Measurements from ENCODE around the gene ENDOV.
A peak's percentile ranks its signal among the peaks of the same experiment; 100 is the strongest.

The ENDOV gene

DNA sequence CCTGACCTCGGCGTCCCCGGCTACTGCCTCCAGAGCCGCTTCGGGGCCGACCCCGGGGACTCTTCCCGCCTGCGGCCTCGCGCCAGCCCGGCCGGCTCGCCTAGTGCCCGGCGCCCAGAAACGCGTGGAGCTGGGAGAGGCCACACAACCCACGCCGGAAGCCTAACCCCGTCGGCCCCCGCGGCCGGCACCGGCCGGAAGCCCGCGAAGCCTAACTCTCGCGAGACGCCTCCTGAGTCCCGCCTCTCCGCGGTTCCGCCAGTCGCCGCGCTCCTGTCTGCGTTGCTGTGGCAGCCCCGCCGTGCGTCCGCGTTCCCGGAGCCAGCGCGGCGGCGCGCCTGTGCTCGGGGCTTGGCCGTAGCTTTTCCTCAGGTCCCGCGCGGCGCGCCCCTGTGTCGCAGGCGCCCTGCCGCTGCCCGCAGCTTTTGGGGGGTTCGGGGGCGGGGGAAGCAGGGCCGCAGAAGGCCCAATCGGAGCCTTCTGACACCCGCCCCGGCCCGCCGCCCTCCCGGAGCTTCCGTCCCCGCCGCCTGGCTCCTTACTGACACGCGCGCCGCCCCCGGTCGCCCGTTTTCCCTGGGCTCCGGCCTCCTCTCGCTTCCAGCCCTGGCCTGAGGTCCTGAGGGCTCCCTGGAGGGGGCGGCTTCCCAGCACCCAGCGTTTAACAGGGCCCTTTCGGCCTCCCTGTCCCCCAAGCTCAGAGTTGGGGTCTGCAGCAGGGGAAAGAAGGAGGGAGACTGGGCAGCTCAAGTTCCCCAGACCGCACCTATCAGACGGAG is 39.8 kb downstream of the ENDOV start:
- Histone ChIP-seq H3K36me3 (ENCODE audit: insufficient read depth, low read length) (no peaks in the 10 kb centered on the region), H3K4me2 (ENCODE audit: low read length) (peak overlapping the region; percentile 99), H3K9ac (ENCODE audit: low read depth, low read length) (peak overlapping the region; percentile 96), H3K9me3 (replicated peaks; ENCODE audit: low read length) (no peaks in the 10 kb centered on the region), H3K4me3 (ENCODE audit: low read length) (peak overlapping the region; percentile 91), H3K4me1 (ENCODE audit: control insufficient read depth, insufficient read depth, low read length) (peaks cover 41% of the 10 kb centered on the region), H3K27me3 (ENCODE audit: control insufficient read depth, insufficient read depth, low read length) (peaks cover 10% of the 10 kb centered on the region)

- peak overlapping the region; percentile 91 for H3K4me3 ChIP-seq (ENCODE audit: low read length)
- H3K9me3 ChIP-seq (replicated peaks; ENCODE audit: low read length), result no peaks in the 10 kb centered on the region
- H3K4me2 ChIP-seq (ENCODE audit: low read length), result peak overlapping the region; percentile 99
- H3K4me1 ChIP-seq (ENCODE audit: control insufficient read depth, insufficient read depth, low read length), result peaks cover 41% of the 10 kb centered on the region
- peaks cover 10% of the 10 kb centered on the region for H3K27me3 ChIP-seq (ENCODE audit: control insufficient read depth, insufficient read depth, low read length)
- peak overlapping the region; percentile 96 for H3K9ac ChIP-seq (ENCODE audit: low read depth, low read length)
- H3K36me3 ChIP-seq (ENCODE audit: insufficient read depth, low read length), result no peaks in the 10 kb centered on the region
Observed at GRCh38 chr17:80455336-80455710, 40.4 kb downstream of the ENDOV start.

DNA sequence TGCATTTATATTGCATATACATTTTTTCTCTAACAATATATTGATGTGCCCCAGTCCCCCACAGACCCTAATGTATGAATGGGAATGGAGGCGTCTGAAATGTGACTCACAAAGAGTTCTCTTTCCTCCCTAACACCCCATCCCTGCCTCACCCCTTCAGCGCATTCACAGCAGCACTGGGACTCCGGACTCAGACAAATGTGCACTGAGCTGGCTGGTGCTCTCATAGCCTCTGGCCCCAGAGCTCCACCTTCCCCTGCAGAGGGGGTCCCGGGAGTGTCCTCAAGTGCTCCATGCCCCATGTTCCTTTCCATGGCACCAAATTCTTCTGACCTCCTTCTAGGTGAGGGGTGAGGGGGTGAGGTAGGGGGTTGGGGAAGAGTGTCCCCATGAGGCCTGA is 40.8 kb downstream of the ENDOV start:
- Histone ChIP-seq H3K4me1 (ENCODE audit: control insufficient read depth, insufficient read depth, low read length) (peaks cover 41% of the 10 kb centered on the region), H3K36me3 (ENCODE audit: insufficient read depth, low read length) (no peaks in the 10 kb centered on the region), H3K4me3 (ENCODE audit: low read length) (peak overlapping the region; percentile 91), H3K27me3 (ENCODE audit: control insufficient read depth, insufficient read depth, low read length) (peaks cover 10% of the 10 kb centered on the region), H3K9me3 (replicated peaks; ENCODE audit: low read length) (no peaks in the 10 kb centered on the region), H3K9ac (ENCODE audit: low read depth, low read length) (peak overlapping the region; percentile 96), H3K4me2 (ENCODE audit: low read length) (peak overlapping the region; percentile 99)

DNA sequence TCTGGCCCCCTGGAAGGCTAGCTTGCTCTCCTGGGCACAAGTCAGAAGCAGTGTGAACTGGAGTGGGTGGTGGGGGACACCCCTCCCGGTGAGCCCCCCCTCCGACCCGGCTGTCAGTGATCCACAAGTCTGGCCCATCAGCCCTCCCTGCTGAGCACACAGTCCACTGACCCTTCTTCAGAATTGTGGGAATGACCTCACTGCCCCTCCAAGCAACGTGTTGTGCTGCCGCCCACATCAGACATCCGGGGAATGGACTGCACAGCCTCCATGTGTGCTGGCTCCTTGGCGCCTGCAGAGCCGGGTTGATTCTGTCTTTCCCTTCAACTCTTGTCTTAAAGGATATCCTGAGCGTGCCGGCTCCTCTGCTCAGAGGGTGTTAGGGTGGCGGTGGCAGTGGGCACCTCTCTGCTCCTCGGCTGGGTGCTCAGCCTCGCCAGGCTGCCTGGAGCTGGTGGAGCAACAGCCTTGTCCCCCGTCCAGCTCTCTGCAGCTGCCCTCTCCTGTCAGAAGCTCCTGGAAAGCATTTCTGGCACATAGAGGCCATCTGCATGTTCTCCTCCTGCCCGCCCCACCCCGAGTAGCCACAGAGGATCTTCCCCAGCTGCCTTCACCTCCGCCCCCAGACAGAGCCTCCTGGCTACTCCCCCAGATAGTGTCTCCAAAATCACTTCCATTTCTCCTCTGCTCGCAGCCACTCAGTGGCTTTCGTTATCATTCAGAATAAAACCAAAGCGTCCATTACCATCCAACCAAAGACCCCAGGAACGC is 41.7 kb downstream of the ENDOV start:
- H3K4me2 ChIP-seq (ENCODE audit: low read length), result peak overlapping the region; percentile 72
- peaks cover 10% of the 10 kb centered on the region for H3K27me3 ChIP-seq (ENCODE audit: control insufficient read depth, insufficient read depth, low read length)
- no peaks in the 10 kb centered on the region for H3K9me3 ChIP-seq (replicated peaks; ENCODE audit: low read length)
- peaks cover 41% of the 10 kb centered on the region for H3K4me1 ChIP-seq (ENCODE audit: control insufficient read depth, insufficient read depth, low read length)
- H3K4me3 ChIP-seq (ENCODE audit: low read length), result peak overlapping the region; percentile 52
- H3K9ac ChIP-seq (ENCODE audit: low read depth, low read length), result no peak overlapping the region
- no peaks in the 10 kb centered on the region for H3K36me3 ChIP-seq (ENCODE audit: insufficient read depth, low read length)

DNA sequence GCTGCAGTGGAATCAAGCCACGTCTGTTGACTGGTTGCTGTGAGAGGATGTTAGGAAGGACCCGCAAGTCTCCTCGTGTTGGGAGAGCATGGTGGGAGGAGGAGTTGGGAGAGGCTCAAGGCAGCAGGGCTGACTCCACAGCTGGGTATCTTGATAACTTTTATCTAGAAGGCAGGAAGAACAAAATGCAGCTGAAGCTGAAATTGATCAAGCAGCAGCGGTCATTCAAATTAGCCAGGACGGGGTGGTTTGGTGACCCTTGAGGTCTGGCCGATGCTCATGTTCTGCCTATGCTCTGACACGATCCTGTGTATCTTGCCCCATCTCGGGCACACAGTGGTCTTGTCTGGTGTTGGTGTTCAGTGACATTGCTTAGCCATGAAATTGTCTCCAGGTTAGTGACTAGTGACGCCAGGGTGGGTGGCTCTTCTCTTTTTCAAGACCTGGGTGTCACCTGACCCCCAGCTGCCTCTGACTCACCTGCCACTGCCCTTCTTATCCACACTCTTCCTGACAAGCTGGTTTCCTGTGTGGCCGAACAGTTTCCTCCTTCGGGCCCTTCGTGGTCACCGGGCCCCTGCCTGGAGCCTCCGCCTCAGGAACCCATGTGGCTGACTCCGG is 42.4 kb downstream of the ENDOV start:
- H3K27me3 ChIP-seq (ENCODE audit: control insufficient read depth, insufficient read depth, low read length), result peaks cover 14% of the 10 kb centered on the region
- H3K36me3 ChIP-seq (ENCODE audit: insufficient read depth, low read length), result no peaks in the 10 kb centered on the region
- peak overlapping the region; percentile 52 for H3K4me3 ChIP-seq (ENCODE audit: low read length)
- peak overlapping the region; percentile 72 for H3K4me2 ChIP-seq (ENCODE audit: low read length)
- H3K9me3 ChIP-seq (replicated peaks; ENCODE audit: low read length), result no peaks in the 10 kb centered on the region
- H3K4me1 ChIP-seq (ENCODE audit: control insufficient read depth, insufficient read depth, low read length), result peaks cover 41% of the 10 kb centered on the region
- H3K9ac ChIP-seq (ENCODE audit: low read depth, low read length), result no peak overlapping the region

DNA sequence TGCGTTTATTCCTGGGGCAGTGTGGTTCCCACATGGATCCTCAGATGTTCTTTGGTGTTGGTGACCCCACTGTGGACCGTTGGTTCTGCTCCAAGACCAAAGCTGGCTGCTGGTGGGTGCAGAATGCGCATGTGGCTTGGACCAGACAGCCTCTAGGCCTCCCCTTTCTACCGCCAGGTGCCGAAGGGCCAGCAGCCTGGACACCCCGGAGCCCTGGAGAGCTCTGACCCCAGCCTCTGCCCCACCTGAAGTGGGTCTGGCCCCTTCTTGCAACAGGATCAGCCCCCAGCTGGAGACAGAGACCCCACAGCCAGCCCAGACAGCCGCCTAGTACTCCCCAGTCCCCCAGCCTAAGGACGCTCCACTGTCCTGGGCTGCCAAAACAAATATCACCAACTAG is 43.0 kb downstream of the ENDOV start:
- Histone ChIP-seq H3K9me3 (replicated peaks; ENCODE audit: low read length) (no peaks in the 10 kb centered on the region), H3K4me3 (ENCODE audit: low read length) (no peak overlapping the region), H3K27me3 (ENCODE audit: control insufficient read depth, insufficient read depth, low read length) (peaks cover 14% of the 10 kb centered on the region), H3K4me2 (ENCODE audit: low read length) (no peak overlapping the region), H3K4me1 (ENCODE audit: control insufficient read depth, insufficient read depth, low read length) (peaks cover 40% of the 10 kb centered on the region), H3K9ac (ENCODE audit: low read depth, low read length) (no peak overlapping the region), H3K36me3 (ENCODE audit: insufficient read depth, low read length) (no peaks in the 10 kb centered on the region)

DNA sequence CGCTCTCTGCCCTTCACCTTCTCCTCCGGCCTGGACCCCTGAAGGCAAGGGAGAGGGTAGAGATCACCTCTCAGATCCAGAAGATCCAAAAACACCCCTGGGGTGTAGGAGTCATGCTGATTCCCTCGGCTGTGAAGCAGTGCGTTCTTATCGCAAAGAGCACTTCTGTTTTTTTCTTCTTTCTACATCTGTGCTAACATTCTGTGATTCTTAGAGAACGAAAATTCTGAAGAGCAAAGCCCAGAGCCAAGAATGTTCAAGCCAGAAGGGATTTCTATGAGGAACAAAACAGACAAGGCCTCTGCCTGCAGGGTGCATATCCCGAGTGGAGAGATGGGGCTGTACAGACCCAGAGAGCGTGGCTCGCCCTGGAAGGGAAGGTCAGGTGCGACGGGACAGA is 44.3 kb downstream of the ENDOV start:
- Histone ChIP-seq H3K27me3 (ENCODE audit: control insufficient read depth, insufficient read depth, low read length) (peaks cover 24% of the 10 kb centered on the region), H3K4me2 (ENCODE audit: low read length) (no peak overlapping the region), H3K4me1 (ENCODE audit: control insufficient read depth, insufficient read depth, low read length) (peaks cover 28% of the 10 kb centered on the region), H3K9me3 (replicated peaks; ENCODE audit: low read length) (no peaks in the 10 kb centered on the region), H3K9ac (ENCODE audit: low read depth, low read length) (no peak overlapping the region), H3K36me3 (ENCODE audit: insufficient read depth, low read length) (no peaks in the 10 kb centered on the region), H3K4me3 (ENCODE audit: low read length) (no peak overlapping the region)

DNA sequence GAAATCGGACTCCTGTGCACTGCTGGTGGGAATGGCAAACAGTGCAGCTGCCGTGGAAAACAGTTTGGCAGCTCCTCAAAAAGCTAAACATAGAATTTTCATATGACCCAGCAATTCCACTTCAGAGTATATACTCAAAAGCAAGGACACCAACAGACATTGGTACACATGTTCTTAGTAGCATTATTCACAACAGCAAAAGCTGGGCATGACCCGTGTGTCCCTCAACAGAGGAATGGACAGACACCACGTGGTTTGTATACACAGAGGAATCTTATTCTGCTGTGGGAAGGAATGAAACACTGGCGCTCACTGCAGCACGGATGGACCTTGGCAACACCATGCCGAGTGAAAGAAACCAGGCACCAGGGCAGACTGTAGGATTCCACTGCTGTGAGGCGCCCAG is 45.5 kb downstream of the ENDOV start:
- Histone ChIP-seq H3K9me3 (replicated peaks; ENCODE audit: low read length) (no peaks in the 10 kb centered on the region), H3K4me1 (ENCODE audit: control insufficient read depth, insufficient read depth, low read length) (peaks cover 22% of the 10 kb centered on the region), H3K9ac (ENCODE audit: low read depth, low read length) (no peak overlapping the region), H3K36me3 (ENCODE audit: insufficient read depth, low read length) (no peaks in the 10 kb centered on the region), H3K4me2 (ENCODE audit: low read length) (peak overlapping the region; percentile 3), H3K4me3 (ENCODE audit: low read length) (no peak overlapping the region), H3K27me3 (ENCODE audit: control insufficient read depth, insufficient read depth, low read length) (peaks cover 36% of the 10 kb centered on the region)

- Histone ChIP-seq H3K9ac (ENCODE audit: low read depth, low read length) (no peak overlapping the region), H3K27me3 (ENCODE audit: control insufficient read depth, insufficient read depth, low read length) (peaks cover 49% of the 10 kb centered on the region), H3K36me3 (ENCODE audit: insufficient read depth, low read length) (no peaks in the 10 kb centered on the region), H3K4me3 (ENCODE audit: low read length) (no peak overlapping the region), H3K4me2 (ENCODE audit: low read length) (no peak overlapping the region), H3K4me1 (ENCODE audit: control insufficient read depth, insufficient read depth, low read length) (peaks cover 11% of the 10 kb centered on the region), H3K9me3 (replicated peaks; ENCODE audit: low read length) (no peaks in the 10 kb centered on the region)
Observed at GRCh38 chr17:80461528-80462160, 46.7 kb downstream of the ENDOV start.

GRCh38 chr17:80463784-80464400 is 48.9 kb downstream of the ENDOV start:
- Histone ChIP-seq H3K36me3 (ENCODE audit: insufficient read depth, low read length) (no peaks in the 10 kb centered on the region), H3K9ac (ENCODE audit: low read depth, low read length) (no peak overlapping the region), H3K27me3 (ENCODE audit: control insufficient read depth, insufficient read depth, low read length) (peaks cover 63% of the 10 kb centered on the region), H3K4me2 (ENCODE audit: low read length) (no peak overlapping the region), H3K9me3 (replicated peaks; ENCODE audit: low read length) (no peaks in the 10 kb centered on the region), H3K4me3 (ENCODE audit: low read length) (no peak overlapping the region), H3K4me1 (ENCODE audit: control insufficient read depth, insufficient read depth, low read length) (no peaks in the 10 kb centered on the region)

- Histone ChIP-seq H3K9me3 (replicated peaks; ENCODE audit: low read length) (no peaks in the 10 kb centered on the region), H3K27me3 (ENCODE audit: control insufficient read depth, insufficient read depth, low read length) (peaks cover 66% of the 10 kb centered on the region), H3K4me2 (ENCODE audit: low read length) (no peak overlapping the region), H3K4me1 (ENCODE audit: control insufficient read depth, insufficient read depth, low read length) (no peaks in the 10 kb centered on the region), H3K9ac (ENCODE audit: low read depth, low read length) (no peak overlapping the region), H3K4me3 (ENCODE audit: low read length) (no peak overlapping the region), H3K36me3 (ENCODE audit: insufficient read depth, low read length) (no peaks in the 10 kb centered on the region)
Observed at GRCh38 chr17:80464486-80464885, 49.5 kb downstream of the ENDOV start.
